Parathyroid adenoma (tissue), 2 donors: ENCODE measurements around the gene RGS17.

ENCODE experiments used
- H2AFZ ChIP-seq: fragments of 300-600 bp; sonication (generic); one replicate; pipeline ENCODE4 v1.7.0; 2017; ENCODE audit warnings: antibody characterized with exemption, mild to moderate bottlenecking
- H3K27ac ChIP-seq: fragments of 300-600 bp; sonication (generic); one replicate; pipeline ENCODE4 v1.7.0; 2017
- H3K27me3 ChIP-seq: fragments of 300-600 bp; sonication (generic); one replicate; pipeline ENCODE4 v1.7.0; 2017; ENCODE audit warnings: low read length; ENCODE audit not compliant: control insufficient read depth, insufficient read depth
- H3K36me3 ChIP-seq: fragments of 300-600 bp; sonication (generic); one replicate; pipeline ENCODE4 v1.7.0; 2017; ENCODE audit warnings: low read length; ENCODE audit not compliant: control insufficient read depth, insufficient read depth
- H3K4me1 ChIP-seq: fragments of 300-600 bp; sonication (generic); one replicate; pipeline ENCODE4 v1.7.0; 2017; ENCODE audit warnings: control low read depth
- H3K4me2 ChIP-seq: fragments of 300-600 bp; sonication (generic); one replicate; pipeline ENCODE4 v1.7.0; 2017; ENCODE audit warnings: low read length
- H3K4me3 ChIP-seq: fragments of 300-600 bp; sonication (generic); one replicate; pipeline ENCODE4 v1.7.0; 2017; ENCODE audit warnings: low read depth, low read length
- H3K79me2 ChIP-seq: fragments of 300-600 bp; sonication (generic); one replicate; pipeline ENCODE4 v1.7.0; 2017; ENCODE audit warnings: control low read depth
- H3K9ac ChIP-seq: fragments of 300-600 bp; sonication (generic); one replicate; pipeline ENCODE4 v1.7.0; 2017; ENCODE audit warnings: mild to moderate bottlenecking
- H3K9me3 ChIP-seq: fragments of 300-600 bp; sonication (generic); one replicate; pipeline ENCODE4 v1.7.0; 2017; ENCODE audit warnings: low read length; ENCODE audit not compliant: control insufficient read depth
- CTCF ChIP-seq: fragments of 300-600 bp; sonication (generic); IDR thresholded peaks from one replicate; pipeline ENCODE4 v1.7.0; 2017; ENCODE audit warnings: antibody characterized with exemption, mild to moderate bottlenecking
- donor health status: primary hyperparathyroidism.

Gene RGS17

GRCh38 chr6:153043719-153044118, 87.4 kb downstream of the RGS17 start:
- Histone ChIP-seq H2AFZ (no peak overlapping the region), H3K27ac (no peak overlapping the region), H3K4me3 (no peak overlapping the region), H3K79me2 (no peaks in the 10 kb centered on the region), H3K9ac (no peak overlapping the region), H3K36me3 (no peaks in the 10 kb centered on the region), H3K27me3 (no peaks in the 10 kb centered on the region), H3K4me2 (no peak overlapping the region), H3K4me1 (no peaks in the 10 kb centered on the region), H3K9me3 (no peaks in the 10 kb centered on the region)
- TF ChIP-seq CTCF: no peak

- TF ChIP-seq CTCF: no peak
- no peak overlapping the region for H3K4me3 ChIP-seq
- no peak overlapping the region for H3K9ac ChIP-seq
- H3K4me1 ChIP-seq: no peaks in the 10 kb centered on the region
- no peak overlapping the region for H2AFZ ChIP-seq
- H3K9me3 ChIP-seq: no peaks in the 10 kb centered on the region
- H3K27me3 ChIP-seq: no peaks in the 10 kb centered on the region
- no peak overlapping the region for H3K27ac ChIP-seq
- H3K4me2 ChIP-seq: no peak overlapping the region
- H3K79me2 ChIP-seq: no peaks in the 10 kb centered on the region
- H3K36me3 ChIP-seq: no peaks in the 10 kb centered on the region
These were observed 92.6 kb downstream of the RGS17 start for GRCh38 chr6:153038378-153039057.

GRCh38 chr6:153034139-153034538, 96.9 kb downstream of the RGS17 start:
- Histone ChIP-seq H3K79me2 (no peaks in the 10 kb centered on the region), H3K4me2 (no peak overlapping the region), H2AFZ (no peak overlapping the region), H3K9me3 (no peaks in the 10 kb centered on the region), H3K27ac (no peak overlapping the region), H3K27me3 (no peaks in the 10 kb centered on the region), H3K9ac (no peak overlapping the region), H3K4me3 (no peak overlapping the region), H3K4me1 (no peaks in the 10 kb centered on the region), H3K36me3 (no peaks in the 10 kb centered on the region)
- TF ChIP-seq CTCF: no peak

- H3K27ac ChIP-seq: no peak overlapping the region
- H3K4me1 ChIP-seq: no peaks in the 10 kb centered on the region
- no peaks in the 10 kb centered on the region for H3K9me3 ChIP-seq
- no peaks in the 10 kb centered on the region for H3K27me3 ChIP-seq
- no peak overlapping the region for H3K9ac ChIP-seq
- H3K4me2 ChIP-seq: no peak overlapping the region
- TF ChIP-seq CTCF: peak; percentile 39
- no peak overlapping the region for H2AFZ ChIP-seq
- no peaks in the 10 kb centered on the region for H3K79me2 ChIP-seq
- no peak overlapping the region for H3K4me3 ChIP-seq
- no peaks in the 10 kb centered on the region for H3K36me3 ChIP-seq
These were observed 98.7 kb downstream of the RGS17 start for GRCh38 chr6:153032255-153032882.
